ACC112 (cell line): Measurements from ENCODE around the gene TRIM8.

Experiments used
- H2AFZ ChIP-seq: fragments of 200-600 bp; sonication (generic); one replicate; pipeline ENCODE4 v1.6.0; 2017; ENCODE audit warnings: antibody characterized with exemption, low read length; ENCODE audit not compliant: unreplicated experiment
- H3K27ac ChIP-seq: fragments of 200-600 bp; sonication (generic); 2 replicates; pipeline ENCODE4 v1.5.1; 2014; ENCODE audit warnings: low read depth, mild to moderate bottlenecking, antibody characterized with exemption, low read length, moderate library complexity
- H3K27me3 ChIP-seq: fragments of 200-600 bp; sonication (generic); 2 replicates; pipeline ENCODE4 v1.6.1; 2014; ENCODE audit warnings: mild to moderate bottlenecking, antibody characterized with exemption, low read length, moderate library complexity, mixed read lengths; ENCODE audit not compliant: insufficient read depth
- H3K36me3 ChIP-seq: fragments of 200-600 bp; sonication (generic); 2 replicates; pipeline ENCODE4 v1.6.1; 2016; ENCODE audit warnings: mild to moderate bottlenecking, antibody characterized with exemption, low read length, moderate library complexity, mixed read lengths; ENCODE audit not compliant: insufficient read depth
- H3K4me1 ChIP-seq: fragments of 200-600 bp; sonication (generic); one replicate; pipeline ENCODE4 v1.6.1; 2016; ENCODE audit warnings: low read length, mixed read lengths; ENCODE audit not compliant: insufficient read depth, unreplicated experiment, control insufficient read depth
- H3K4me3 ChIP-seq: fragments of 200-600 bp; sonication (generic); 2 replicates; pipeline ENCODE4 v1.5.1; 2014; ENCODE audit warnings: mild to moderate bottlenecking, low read depth, low read length
- H3K79me2 ChIP-seq: fragments of 200-600 bp; sonication (generic); one replicate; pipeline ENCODE4 v1.6.0; 2016; ENCODE audit warnings: low read length; ENCODE audit not compliant: control insufficient read depth, unreplicated experiment, insufficient read depth

TRIM8 gene

GRCh38 chr10:102602272-102603045, 41.8 kb upstream of the TRIM8 start:
- H3K4me1 ChIP-seq: peaks cover 62% of the 10 kb centered on the region
- no peaks in the 10 kb centered on the region for H3K36me3 ChIP-seq
- no peaks in the 10 kb centered on the region for H3K27me3 ChIP-seq
- H3K27ac ChIP-seq: peak overlapping the region; percentile 52
- H3K79me2 ChIP-seq: no peaks in the 10 kb centered on the region
- no peak overlapping the region for H3K4me3 ChIP-seq
- no peak overlapping the region for H2AFZ ChIP-seq

DNA sequence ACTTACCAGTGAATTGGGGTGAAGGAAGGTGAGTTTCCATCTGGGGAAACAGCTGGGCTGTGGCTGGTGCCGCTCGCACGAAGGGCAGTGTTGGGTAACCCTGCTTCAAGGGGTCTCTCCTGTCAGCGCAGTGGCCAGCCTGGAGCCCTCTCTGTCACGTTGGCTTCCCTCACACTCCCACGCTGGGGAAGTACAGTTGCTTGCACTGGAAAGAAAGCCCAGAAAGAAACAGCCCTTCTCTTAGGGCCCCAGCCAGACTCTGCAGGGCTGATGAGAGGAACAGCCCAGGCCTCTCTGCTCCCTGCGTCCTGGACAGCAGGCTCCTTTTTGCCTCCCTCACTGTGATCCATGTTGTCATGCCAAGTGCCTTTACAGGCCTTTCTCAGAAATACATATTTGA, 40.3 kb upstream of the TRIM8 start:
- Histone ChIP-seq H3K4me3 (no peak overlapping the region), H3K79me2 (no peaks in the 10 kb centered on the region), H3K27me3 (no peaks in the 10 kb centered on the region), H3K27ac (peak overlapping the region; percentile 84), H3K4me1 (peaks cover 62% of the 10 kb centered on the region), H3K36me3 (no peaks in the 10 kb centered on the region), H2AFZ (no peak overlapping the region)

DNA sequence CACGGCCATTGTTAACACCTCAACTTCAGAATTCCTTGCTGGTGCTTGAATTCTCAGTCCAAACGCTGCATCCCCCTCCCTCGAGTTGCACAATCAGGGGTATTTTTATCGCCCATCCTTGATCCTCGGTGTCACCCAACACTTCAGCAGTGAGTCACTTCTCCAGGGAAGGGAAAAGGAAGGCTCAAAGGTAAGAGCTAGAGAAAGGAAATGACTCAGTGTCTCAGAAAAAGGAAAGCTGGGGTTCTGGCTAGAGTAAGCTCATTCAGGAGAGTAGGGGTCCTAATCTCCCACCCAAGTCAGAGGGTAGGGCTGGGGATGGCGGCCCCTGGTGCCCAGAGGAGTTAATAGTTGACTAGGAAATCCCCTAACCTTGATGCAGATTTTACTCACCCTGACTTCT, 39.8 kb upstream of the TRIM8 start:
- peak overlapping the region; percentile 84 for H3K27ac ChIP-seq
- no peaks in the 10 kb centered on the region for H3K36me3 ChIP-seq
- no peak overlapping the region for H3K4me3 ChIP-seq
- no peak overlapping the region for H2AFZ ChIP-seq
- H3K27me3 ChIP-seq: no peaks in the 10 kb centered on the region
- peaks cover 58% of the 10 kb centered on the region for H3K4me1 ChIP-seq
- H3K79me2 ChIP-seq: no peaks in the 10 kb centered on the region

DNA sequence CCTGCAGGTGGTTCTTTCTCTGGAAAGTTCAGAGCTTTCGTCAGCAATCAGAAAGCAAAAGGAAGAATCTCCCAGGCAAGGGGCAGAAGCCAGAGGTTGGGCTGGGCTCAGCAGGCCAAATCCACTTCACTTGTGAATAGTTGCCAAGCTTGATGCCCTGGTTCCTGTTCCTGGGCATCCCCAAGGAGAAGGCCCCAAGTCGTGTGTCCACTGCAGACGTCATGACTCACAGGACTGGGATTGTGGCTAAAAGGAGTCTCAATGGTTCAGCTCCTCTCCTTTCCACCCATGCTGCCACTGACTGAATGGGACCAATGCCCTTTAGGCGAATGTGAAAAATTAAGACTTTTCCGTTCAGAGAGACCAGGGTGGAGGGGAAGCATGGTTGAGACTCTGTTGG, 38.6 kb upstream of the TRIM8 start:
- no peaks in the 10 kb centered on the region for H3K36me3 ChIP-seq
- H3K4me3 ChIP-seq: no peak overlapping the region
- no peaks in the 10 kb centered on the region for H3K79me2 ChIP-seq
- H2AFZ ChIP-seq: no peak overlapping the region
- H3K4me1 ChIP-seq: peaks cover 46% of the 10 kb centered on the region
- H3K27me3 ChIP-seq: no peaks in the 10 kb centered on the region
- H3K27ac ChIP-seq: no peak overlapping the region

DNA sequence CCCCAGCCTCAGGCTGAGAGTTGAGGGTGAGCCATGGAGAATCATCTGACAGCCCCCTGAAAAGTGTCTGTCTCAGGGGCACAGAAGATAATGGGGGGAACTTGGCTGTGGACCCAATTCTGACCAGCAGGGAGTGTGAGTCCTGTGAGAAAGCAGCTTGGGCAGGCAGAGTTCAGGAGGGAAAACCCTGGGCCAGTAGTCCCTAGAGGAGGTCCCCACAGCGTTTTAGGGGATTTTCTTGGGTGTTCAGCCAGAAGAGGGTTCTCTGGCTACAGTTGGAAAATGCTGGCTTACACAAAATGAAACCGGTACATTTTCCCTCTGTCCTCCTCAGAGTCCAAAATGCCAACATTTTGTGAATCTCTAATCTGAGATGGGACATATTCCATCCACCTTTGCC, 35.8 kb upstream of the TRIM8 start:
- no peaks in the 10 kb centered on the region for H3K27me3 ChIP-seq
- H3K4me3 ChIP-seq: no peak overlapping the region
- peaks cover 39% of the 10 kb centered on the region for H3K4me1 ChIP-seq
- no peaks in the 10 kb centered on the region for H3K79me2 ChIP-seq
- no peaks in the 10 kb centered on the region for H3K36me3 ChIP-seq
- H2AFZ ChIP-seq: no peak overlapping the region
- no peak overlapping the region for H3K27ac ChIP-seq

GRCh38 chr10:102610441-102610887, 33.8 kb upstream of the TRIM8 start:
- no peak overlapping the region for H3K27ac ChIP-seq
- no peaks in the 10 kb centered on the region for H3K79me2 ChIP-seq
- H2AFZ ChIP-seq: no peak overlapping the region
- peaks cover 25% of the 10 kb centered on the region for H3K4me1 ChIP-seq
- H3K36me3 ChIP-seq: no peaks in the 10 kb centered on the region
- no peaks in the 10 kb centered on the region for H3K27me3 ChIP-seq
- H3K4me3 ChIP-seq: no peak overlapping the region

DNA sequence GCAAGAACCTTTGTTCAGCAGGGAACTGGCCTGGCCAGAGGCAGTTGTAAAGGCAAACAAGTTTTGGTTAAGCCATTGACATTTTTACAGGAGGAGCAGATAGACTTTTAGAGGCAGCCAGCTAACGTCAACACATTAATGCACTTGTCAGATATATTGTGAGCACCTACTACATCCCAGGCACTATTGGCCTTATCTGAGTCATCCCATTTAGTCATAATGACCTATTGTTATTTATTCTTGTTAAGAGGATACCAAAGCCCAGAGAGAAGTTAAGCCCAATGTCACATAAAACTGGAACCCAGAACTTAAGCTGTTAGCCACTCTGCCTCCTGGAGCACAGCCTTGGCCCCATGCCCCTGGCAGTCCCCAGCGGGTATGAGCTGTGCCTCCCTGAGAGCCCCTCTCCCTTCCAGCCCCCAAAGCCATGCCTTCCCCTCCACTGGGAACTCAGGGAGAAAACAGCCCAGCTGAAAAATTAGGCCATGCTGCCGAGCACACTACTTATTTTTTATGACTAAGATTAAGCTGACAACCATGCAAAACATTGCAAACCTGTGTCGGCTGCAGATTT, 32.7 kb upstream of the TRIM8 start:
- Histone ChIP-seq H3K27ac (no peak overlapping the region), H3K4me1 (peaks cover 25% of the 10 kb centered on the region), H3K27me3 (no peaks in the 10 kb centered on the region)

DNA sequence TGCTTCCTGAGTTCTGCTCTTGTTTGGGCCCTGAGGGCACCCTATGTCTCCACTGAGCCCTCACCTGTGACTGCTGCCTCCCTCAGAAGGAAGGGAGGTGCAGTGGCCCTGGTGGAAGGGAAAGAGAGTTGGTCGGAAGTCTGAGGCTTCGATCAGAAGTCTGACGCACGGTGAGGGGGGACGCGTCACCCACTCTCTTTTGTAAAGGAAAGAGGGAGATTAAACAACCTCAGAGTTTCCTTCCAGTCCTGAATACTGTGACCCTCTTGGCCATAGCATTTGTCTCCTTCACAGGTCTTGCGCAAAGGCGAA, 31.4 kb upstream of the TRIM8 start:
- Histone ChIP-seq H3K27ac (no peak overlapping the region), H3K79me2 (no peaks in the 10 kb centered on the region)

More for the DNA sequence above, 32.7 kb upstream of the TRIM8 start:
- H3K4me3 ChIP-seq: no peak overlapping the region
- H2AFZ ChIP-seq: no peak overlapping the region
- H3K36me3 ChIP-seq: no peaks in the 10 kb centered on the region
- no peaks in the 10 kb centered on the region for H3K79me2 ChIP-seq

DNA sequence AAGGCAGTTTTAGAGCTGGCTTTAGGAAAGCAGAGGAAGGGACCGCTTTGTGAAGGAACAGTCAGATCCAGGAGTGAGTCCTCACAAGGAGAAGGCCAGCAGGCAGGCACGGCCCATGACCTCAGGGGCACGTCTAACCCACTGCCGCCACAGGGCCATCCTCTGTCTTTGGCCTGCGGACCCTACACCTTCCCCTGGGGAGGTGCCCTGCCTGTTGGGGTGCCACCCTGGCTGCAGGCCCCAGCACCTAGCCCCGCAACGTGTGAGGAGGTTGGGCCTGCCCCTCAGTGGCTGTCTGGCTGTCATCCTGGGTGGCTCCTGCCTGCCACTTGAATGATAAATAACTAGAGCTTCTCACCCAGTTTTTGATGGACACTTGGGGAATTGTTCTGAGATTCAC, 31.0 kb upstream of the TRIM8 start:
- Histone ChIP-seq H2AFZ (no peak overlapping the region), H3K27ac (no peak overlapping the region), H3K36me3 (no peaks in the 10 kb centered on the region), H3K4me3 (no peak overlapping the region), H3K79me2 (no peaks in the 10 kb centered on the region), H3K27me3 (no peaks in the 10 kb centered on the region), H3K4me1 (peaks cover 25% of the 10 kb centered on the region)

More for the DNA sequence above, 31.4 kb upstream of the TRIM8 start:
- no peak overlapping the region for H3K4me3 ChIP-seq
- H3K4me1 ChIP-seq: peaks cover 25% of the 10 kb centered on the region
- H2AFZ ChIP-seq: no peak overlapping the region
- H3K27me3 ChIP-seq: no peaks in the 10 kb centered on the region
- H3K36me3 ChIP-seq: no peaks in the 10 kb centered on the region

- no peak overlapping the region for H3K27ac ChIP-seq
- H3K4me1 ChIP-seq: peaks cover 25% of the 10 kb centered on the region
- no peaks in the 10 kb centered on the region for H3K79me2 ChIP-seq
- no peaks in the 10 kb centered on the region for H3K27me3 ChIP-seq
- H3K4me3 ChIP-seq: no peak overlapping the region
- no peaks in the 10 kb centered on the region for H3K36me3 ChIP-seq
- no peak overlapping the region for H2AFZ ChIP-seq
These were observed 30.5 kb upstream of the TRIM8 start for GRCh38 chr10:102613785-102614184.

- Histone ChIP-seq H3K4me1 (peaks cover 25% of the 10 kb centered on the region), H3K27me3 (no peaks in the 10 kb centered on the region), H3K79me2 (no peaks in the 10 kb centered on the region), H2AFZ (no peak overlapping the region), H3K27ac (no peak overlapping the region), H3K4me3 (no peak overlapping the region), H3K36me3 (no peaks in the 10 kb centered on the region)
These were observed 29.4 kb upstream of the TRIM8 start for GRCh38 chr10:102614888-102615287.
